PC-9 (cell line): Measurements from ENCODE around the gene CPEB1.

Source experiments
- CTCF ChIP-seq: fragments of 200-600 bp; sonication (generic); conservative IDR thresholded peaks from 2 replicates; pipeline ENCODE4 v1.6.1; 2017; ENCODE audit warnings: mixed run types, antibody characterized with exemption, mild to moderate bottlenecking, moderate library complexity
- EZH2 ChIP-seq: fragments of 200-600 bp; sonication (generic); IDR thresholded peaks from 2 replicates; pipeline ENCODE4 v1.8.0; 2017; ENCODE audit warnings: antibody characterized with exemption, low read depth

GRCh38 chr15:82587805-82588204, 59.4 kb downstream of the CPEB1 start:
- TF ChIP-seq CTCF (no peak), EZH2 (no peak)
